HG03097 (cell line): ENCODE data around the gene FBXO28.
A peak's percentile ranks its signal among the peaks of the same experiment; 100 is the strongest.
"Not testable (repeated sequence)": the region's sequence is repeated elsewhere in the genome, so short reads cannot be mapped to it uniquely, and the experiment has no call there.

ENCODE experiments used
- ATAC-seq: cut with Tn5 transposase; IDR thresholded peaks from one replicate; pipeline ENCODE4 v1.9.1; 2021; ENCODE audit not compliant: unreplicated experiment, low FRiP score

The FBXO28 gene

GRCh38 chr1:224182866-224183590, 69.1 kb downstream of the FBXO28 start, which contains the start of gene DEGS1:
DEGS1 (plus strand) TSS chr1:224183240; CDS start chr1:224183337, 97 bp downstream.
- ATAC-seq, result peak; percentile 61

GRCh38 chr1:224183591-224184312, 69.8 kb downstream of the FBXO28 start:
- ATAC-seq, result peak; percentile 42

- ATAC-seq, result no peak
These were observed 71.3 kb downstream of the FBXO28 start for GRCh38 chr1:224185208-224185607.

- no peak for ATAC-seq
These were observed 74.4 kb downstream of the FBXO28 start for GRCh38 chr1:224188286-224188685.

- ATAC-seq, result no peak
These were observed 75.7 kb downstream of the FBXO28 start for GRCh38 chr1:224189561-224189960.

- ATAC-seq, result no peak
These were observed 78.3 kb downstream of the FBXO28 start for GRCh38 chr1:224192082-224192788.

GRCh38 chr1:224193319-224193966, 79.5 kb downstream of the FBXO28 start:
- no peak for ATAC-seq

- no peak for ATAC-seq
These were observed 83.1 kb downstream of the FBXO28 start for GRCh38 chr1:224196813-224197600.

GRCh38 chr1:224198572-224198971, 84.7 kb downstream of the FBXO28 start:
- ATAC-seq, result no peak

- ATAC-seq, result no peak
These were observed 85.8 kb downstream of the FBXO28 start for GRCh38 chr1:224199679-224200078.

- no peak for ATAC-seq
These were observed 87.5 kb downstream of the FBXO28 start for GRCh38 chr1:224201383-224201782.

GRCh38 chr1:224201853-224202252, 87.9 kb downstream of the FBXO28 start:
- no peak for ATAC-seq

- peak; percentile 74 for ATAC-seq
These were observed 89.5 kb downstream of the FBXO28 start for GRCh38 chr1:224203243-224204016.

- ATAC-seq, result no peak
These were observed 91.5 kb downstream of the FBXO28 start for GRCh38 chr1:224205438-224205840.

GRCh38 chr1:224205931-224206538, 92.1 kb downstream of the FBXO28 start:
- ATAC-seq, result not testable (repeated sequence)

- ATAC-seq, result no peak
These were observed 97.5 kb downstream of the FBXO28 start for GRCh38 chr1:224211206-224211962.
